HG03521 (cell line): ENCODE data around the gene ALDH2.
"Not testable (repeated sequence)": the region's sequence is repeated elsewhere in the genome, so short reads cannot be mapped to it uniquely, and the experiment has no call there.

Experiments
- ATAC-seq: cut with Tn5 transposase; IDR thresholded peaks from one replicate; pipeline ENCODE4 v1.9.1; 2021; ENCODE audit warnings: mild to moderate bottlenecking, moderate library complexity; ENCODE audit not compliant: unreplicated experiment

ALDH2 gene

GRCh38 chr12:111785651-111786050 is 18.9 kb downstream of the ALDH2 start:
- no peak for ATAC-seq

- ATAC-seq: no peak
Observed at GRCh38 chr12:111788178-111788654, 21.5 kb downstream of the ALDH2 start.

GRCh38 chr12:111789779-111790178 is 23.0 kb downstream of the ALDH2 start:
- ATAC-seq: no peak

- no peak for ATAC-seq
Observed at GRCh38 chr12:111791507-111791906, 24.8 kb downstream of the ALDH2 start.

GRCh38 chr12:111792155-111792855 is 25.6 kb downstream of the ALDH2 start:
- no peak for ATAC-seq

DNA sequence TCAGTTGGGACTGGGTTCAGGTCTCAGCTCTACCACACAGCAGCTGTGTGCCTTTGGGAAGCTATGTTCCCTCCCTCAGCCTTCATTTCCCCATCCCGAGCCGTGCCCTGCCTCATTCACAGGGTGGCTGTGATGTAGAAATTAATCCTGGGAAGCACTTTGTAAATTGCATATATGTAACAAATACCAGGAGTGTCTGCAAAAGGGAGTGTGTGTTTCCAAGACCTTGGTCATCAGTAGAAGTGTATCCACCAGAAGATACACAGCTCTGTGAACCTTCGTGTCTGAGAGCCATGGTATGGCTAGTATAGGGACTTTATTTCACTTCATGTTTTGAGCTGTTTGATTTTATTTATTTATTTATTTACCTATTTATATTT is 26.1 kb downstream of the ALDH2 start:
- no peak for ATAC-seq

GRCh38 chr12:111798182-111798581 is 31.4 kb downstream of the ALDH2 start:
- no peak for ATAC-seq

DNA sequence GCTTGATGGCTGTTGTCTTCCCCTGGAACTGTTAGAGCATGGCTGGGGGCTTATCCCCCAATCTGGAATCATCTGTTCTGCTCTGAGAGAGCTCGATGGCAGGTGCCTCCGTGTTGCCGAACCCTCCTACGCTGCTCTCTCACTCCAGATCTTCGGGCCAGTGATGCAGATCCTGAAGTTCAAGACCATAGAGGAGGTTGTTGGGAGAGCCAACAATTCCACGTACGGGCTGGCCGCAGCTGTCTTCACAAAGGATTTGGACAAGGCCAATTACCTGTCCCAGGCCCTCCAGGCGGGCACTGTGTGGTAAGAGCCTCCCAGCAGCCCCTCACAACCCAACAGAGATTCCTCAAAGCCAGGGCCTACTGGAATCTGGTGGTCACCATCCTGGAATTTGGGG is 33.0 kb downstream of the ALDH2 start:
- no peak for ATAC-seq

DNA sequence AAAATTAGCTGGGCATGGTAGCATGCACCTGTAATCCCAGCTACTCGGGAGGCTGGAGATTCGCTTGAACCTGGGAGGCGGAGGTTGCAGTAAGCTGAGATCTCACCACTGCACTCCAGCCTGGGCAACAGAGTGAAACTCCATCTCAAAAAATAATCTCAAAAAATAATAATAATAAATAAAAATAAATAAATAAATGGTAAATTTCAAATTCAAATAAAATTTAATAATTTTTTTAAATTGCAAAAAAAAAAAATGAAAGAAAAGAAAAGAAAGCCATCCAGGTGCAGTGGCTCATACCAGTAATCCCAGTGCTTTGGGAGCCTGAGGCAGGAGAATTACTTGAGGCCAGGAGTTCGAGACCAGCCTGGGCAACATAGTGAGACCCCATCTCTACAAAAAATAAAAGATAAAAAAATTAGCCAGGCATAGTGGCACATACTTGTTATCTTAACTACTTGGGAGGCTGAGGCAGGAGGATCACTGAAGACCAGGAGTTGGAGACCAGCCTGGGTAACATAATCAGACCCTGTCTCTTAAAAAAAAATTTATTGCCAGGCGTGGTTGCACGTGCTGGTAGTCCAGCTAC is 36.4 kb downstream of the ALDH2 start:
- ATAC-seq: no peak

DNA sequence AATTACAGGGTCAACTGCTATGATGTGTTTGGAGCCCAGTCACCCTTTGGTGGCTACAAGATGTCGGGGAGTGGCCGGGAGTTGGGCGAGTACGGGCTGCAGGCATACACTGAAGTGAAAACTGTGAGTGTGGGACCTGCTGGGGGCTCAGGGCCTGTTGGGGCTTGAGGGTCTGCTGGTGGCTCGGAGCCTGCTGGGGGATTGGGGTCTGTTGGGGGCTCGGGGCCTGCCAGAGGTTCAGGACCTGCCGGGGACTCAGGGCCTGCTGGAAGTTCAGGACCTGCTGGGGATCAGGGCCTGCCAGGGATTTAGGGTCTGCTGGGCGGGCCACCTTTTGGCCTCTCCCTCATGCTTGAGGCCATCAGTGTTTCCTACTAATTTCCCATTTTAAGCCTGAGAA is 37.1 kb downstream of the ALDH2 start:
- no peak for ATAC-seq

GRCh38 chr12:111806304-111806703 is 39.6 kb downstream of the ALDH2 start:
- no peak for ATAC-seq

DNA sequence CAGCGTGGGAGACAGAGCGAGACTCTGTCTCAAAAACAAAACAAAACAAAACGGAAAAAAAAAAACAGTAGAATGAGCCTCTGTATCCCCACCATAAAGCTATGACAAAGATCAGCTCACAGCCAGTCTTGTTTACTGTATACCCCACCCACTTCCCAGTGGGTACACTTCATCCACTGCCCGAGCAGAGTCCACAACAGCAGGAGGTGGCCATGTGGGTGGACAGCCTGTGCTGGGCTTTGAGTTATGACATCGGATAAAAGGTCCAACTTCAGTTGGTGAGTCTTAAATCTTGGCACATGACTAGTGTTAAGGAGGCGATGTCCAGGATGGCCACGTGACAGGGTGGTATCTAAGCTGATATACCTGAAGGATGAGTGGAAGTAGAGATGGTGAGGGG is 40.5 kb downstream of the ALDH2 start:
- no peak for ATAC-seq

DNA sequence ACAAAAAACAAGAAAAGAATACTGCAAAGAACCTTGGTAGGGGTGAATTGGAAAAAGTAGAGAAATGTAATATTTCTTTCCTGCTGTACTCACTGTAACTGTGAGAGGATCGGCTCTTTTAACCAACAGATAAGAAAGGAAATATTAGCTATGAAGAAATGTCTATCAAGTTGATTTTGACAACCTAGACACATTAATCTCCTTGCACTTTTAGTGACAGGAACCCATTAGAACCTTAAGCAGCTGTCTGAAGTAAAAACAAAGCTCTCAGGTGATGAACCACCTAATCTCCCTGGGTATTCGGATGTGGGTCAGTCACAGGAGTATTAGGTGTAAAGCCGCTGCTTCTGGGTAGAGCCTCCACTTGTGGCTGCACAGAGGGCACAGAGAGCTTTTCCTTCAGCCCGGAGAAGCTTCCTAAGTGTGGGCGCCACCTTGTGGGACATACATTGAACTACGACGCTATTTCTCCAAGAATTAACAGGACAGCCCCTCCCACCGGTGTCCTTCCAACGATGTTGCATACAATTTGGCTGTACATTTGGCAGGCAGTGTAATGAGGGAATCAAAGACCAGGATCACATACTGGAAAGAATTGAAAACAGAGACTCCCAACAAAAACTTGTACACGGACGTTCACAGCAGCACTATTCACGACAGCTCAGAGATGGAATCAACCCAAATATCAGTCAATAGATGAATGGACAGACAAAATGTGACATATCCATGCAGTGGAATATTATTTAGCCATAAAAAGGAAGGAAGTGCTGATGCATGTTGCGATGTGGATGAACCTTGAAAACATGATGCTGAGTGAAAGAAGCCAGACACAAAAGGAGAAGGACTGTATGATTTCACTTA is 46.4 kb downstream of the ALDH2 start:
- peak; percentile 56 for ATAC-seq

- no peak for ATAC-seq
Observed at GRCh38 chr12:111816065-111816615, 49.4 kb downstream of the ALDH2 start.

DNA sequence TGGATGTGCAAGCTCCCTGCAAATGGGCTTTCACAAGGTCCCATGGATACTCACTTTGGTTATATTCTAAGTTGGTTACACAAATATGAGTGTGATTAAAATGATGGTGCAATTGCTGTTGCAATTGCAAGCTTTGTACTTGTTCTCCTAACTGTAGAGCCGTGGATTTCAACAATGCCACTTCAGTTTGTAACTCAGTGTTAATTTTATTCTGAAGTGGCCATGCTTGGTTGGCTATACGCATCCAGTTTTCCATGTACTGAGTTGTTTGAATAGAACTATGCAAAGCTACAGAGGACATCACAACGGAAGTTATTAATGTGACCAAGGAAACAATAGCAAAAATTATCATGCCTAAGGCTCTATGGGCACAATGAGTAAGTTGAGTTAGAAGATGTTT is 50.2 kb downstream of the ALDH2 start:
- not testable (repeated sequence) for ATAC-seq

DNA sequence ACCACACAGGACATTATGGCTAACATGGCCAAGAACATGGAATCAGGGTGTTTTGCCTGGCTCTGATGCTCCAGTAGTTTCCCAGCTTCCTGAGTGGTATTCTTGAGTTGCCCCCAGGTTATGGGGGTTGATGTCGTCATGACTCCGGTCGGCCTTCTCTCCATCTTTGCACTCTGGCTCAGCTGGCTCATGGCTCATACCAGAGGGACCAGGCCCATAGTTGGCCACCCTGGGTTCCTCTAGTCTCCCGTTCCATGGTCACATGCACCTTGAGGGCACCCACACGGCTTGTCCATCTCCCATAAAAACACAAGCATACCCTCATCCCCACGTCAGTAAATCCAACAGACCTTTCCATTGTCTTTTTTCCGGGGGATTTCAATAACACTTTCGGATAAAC is 51.6 kb downstream of the ALDH2 start:
- ATAC-seq: no peak

GRCh38 chr12:111819191-111820158 is 52.7 kb downstream of the ALDH2 start:
- no peak for ATAC-seq

DNA sequence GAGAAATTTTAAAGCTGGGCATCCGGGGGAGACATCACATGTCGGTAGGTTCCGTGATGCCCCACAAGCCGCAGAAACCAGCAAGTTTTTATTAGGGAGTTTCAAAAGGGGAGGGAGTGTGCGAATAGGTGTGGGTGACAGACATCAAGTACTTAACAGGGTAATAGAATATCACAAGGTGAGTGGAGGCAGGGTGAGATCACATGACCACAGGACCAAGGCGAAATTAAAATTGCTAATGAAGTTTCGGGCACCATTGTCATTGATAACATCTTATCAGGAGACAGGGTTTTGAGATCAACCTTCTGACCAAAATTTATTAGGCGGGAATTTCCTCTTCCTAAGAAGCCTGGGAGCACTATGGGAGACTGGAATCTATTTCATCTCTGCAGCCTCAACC is 54.1 kb downstream of the ALDH2 start:
- not testable (repeated sequence) for ATAC-seq

DNA sequence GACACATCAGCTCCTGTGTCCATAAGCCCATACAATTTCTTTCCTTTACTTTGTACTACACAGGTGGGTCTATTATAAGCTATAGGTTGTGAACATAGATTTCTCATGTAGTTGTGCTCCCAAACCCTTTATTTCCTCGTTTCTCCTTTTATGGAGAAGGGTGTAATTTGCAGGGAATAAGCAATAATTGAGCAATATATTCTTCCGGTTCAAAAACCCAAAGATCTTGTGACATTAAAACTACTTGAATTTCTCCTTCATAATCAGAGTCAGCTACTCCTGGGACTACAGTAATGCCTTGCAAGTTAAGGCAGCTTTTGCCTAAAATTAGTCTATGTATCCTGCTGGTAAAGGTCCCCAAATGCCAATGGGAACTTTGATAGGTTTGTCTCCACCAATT is 56.2 kb downstream of the ALDH2 start:
- no peak for ATAC-seq

GRCh38 chr12:111823891-111824290 is 57.2 kb downstream of the ALDH2 start:
- no peak for ATAC-seq
